Gastroesophageal sphincter (tissue), 3 donors: ENCODE data around the gene CABP7.

Experiments
- CTCF ChIP-seq, 4 experiments: fragments of 200-600 bp in 2 of 4; fragments of 450-650 bp in 2 of 4; sonication (generic) in 1 of 4; IDR thresholded peaks; one replicate each; pipeline ENCODE4 v1.5.1; 2017 to 2019; ENCODE audit warnings: antibody characterized with exemption in 4 of 4, mild to moderate bottlenecking in 2 of 4, moderate library complexity in 2 of 4
- EP300 ChIP-seq: sonication (generic); formaldehyde crosslinking; IDR thresholded peaks from one replicate; pipeline ENCODE4 v1.6.1; 2017; ENCODE audit warnings: antibody characterized with exemption, mild to moderate bottlenecking
- POLR2AphosphoS5 ChIP-seq: sonication (generic); formaldehyde crosslinking; IDR thresholded peaks from one replicate; pipeline ENCODE4 v1.6.1; 2017; ENCODE audit warnings: antibody characterized with exemption

GRCh38 chr22:29766632-29767170, 46.9 kb downstream of the CABP7 start, which contains the start of gene ZMAT5:
- TF ChIP-seq POLR2AphosphoS5 (peak; percentile 27), EP300 (no peak), CTCF (IDR thresholded peaks at IDR 0.05) (no peak)
